ENCODE data around the gene NELFA. TPM values are rescaled to one million over a fixed set of nuclear protein-coding genes. Genes with fewer than 3 reads are reported as not detected.

The NELFA gene
- total RNA-seq, 2 experiments from 2014 or later = 32.2 to 35.6 TPM

DNA sequence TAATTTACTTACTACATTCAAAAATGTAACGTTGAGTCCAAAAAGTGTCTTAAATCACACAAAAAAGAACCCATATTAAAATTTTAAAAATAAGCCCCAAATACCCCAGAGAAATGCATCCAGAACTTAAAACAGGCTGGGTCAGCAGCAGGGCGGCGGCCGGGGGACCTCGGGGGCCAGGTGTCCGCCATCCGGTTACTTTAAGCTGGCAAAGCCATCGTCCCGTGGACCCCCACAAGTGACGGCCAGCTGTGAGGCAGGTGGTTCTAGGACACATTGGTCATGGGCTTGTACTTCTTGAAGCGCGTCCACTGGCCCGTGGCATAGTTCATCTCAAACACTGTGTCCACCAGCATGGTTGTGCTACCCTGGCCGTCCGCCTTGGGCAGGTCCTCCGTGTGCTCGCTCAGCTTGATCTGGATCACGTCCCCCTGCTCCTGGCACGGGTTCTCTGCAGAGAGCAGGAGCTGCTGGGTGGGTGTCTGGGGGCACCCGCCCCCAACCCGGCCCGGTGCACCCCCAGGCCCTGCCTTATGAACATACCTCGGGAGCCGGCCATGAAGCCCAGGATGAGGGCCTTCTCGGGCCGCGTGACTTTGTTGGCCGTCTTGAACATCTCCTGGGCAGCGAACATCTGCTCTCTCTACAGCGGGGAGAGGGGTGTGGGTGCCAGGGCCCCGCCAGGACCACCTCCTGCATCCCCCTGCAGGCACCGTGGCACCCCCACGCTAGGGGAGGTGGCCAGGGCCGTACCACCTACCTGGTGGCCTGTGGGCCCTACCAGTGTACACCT is 25.5 kb downstream of the NELFA start:
- ChIA-PET CTCF (no interaction called here), POLR2A (interaction anchor here (0.5 kb wide), 1 partner anchor 136 kb away, joined by 3 read pairs; no protein-coding TSS in a partner anchor)
- Mint-ChIP-seq H3K4me1 (ENCODE audit: low read depth) (no peaks in the 10 kb centered on the region), H3K36me3 (ENCODE audit: low read depth) (peaks cover 42% of the 10 kb centered on the region), H3K27ac (no peak overlapping the region), H3K27me3 (ENCODE audit: low read depth) (no peaks in the 10 kb centered on the region), H3K9me3 (ENCODE audit: insufficient read depth) (no peaks in the 10 kb centered on the region), H3K4me3 (no peak overlapping the region)
- ATAC-seq = no peak
- DNase-seq = no peak

DNA sequence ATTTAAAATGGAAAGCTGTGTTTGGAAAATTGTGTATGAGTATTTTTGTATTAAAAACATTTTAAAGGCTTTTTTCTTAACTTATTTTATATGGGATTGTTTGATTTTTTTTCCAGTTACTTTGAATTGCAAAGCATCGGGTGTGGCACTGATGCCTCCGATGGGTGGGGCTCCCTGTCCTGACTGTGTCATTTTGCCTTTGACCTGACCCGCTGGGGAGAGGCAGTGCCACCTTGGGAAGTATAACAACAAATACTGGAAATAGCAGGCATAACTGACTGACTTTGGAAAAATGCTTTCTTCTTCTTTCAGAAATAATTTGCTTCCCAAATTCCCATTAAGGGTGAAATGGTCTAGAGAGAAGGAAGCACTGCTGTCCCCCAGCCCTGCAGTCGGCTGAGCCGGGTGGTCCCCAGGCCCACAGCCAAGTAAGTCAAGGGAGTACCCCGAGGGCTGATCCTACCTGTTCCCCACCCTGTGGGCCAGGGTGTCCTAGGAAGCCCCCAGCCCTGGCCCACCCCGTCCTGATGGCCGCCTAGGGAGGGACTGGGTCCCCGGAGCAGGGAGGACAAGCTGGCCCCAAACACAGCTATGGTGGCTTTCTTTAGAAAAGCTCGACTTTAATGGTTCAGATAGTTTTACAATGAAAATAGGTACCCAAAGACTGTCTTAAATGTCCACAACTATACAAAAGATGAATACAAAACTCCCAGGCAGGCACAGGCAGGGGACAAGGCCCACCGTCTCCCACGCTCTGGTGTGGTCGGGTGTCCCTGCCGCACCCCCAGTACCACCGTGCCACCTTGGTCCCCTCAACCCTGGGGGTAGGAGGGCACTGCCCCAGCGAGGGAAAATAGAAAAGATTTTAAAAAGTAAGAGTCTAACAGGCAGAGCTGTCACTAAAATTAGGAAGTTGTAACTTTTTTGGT is 26.4 kb downstream of the NELFA start:
- ChIA-PET CTCF (no interaction called here), POLR2A (interaction anchor here (0.5 kb wide), 1 partner anchor 135 kb away, joined by 3 read pairs; no protein-coding TSS in a partner anchor)
- H3K9me3 Mint-ChIP-seq (ENCODE audit: insufficient read depth) = no peaks in the 10 kb centered on the region
- H3K27ac Mint-ChIP-seq = no peak overlapping the region
- no peaks in the 10 kb centered on the region for H3K4me1 Mint-ChIP-seq (ENCODE audit: low read depth)
- H3K4me3 Mint-ChIP-seq = no peak overlapping the region
- H3K27me3 Mint-ChIP-seq (ENCODE audit: low read depth) = no peaks in the 10 kb centered on the region
- peaks cover 47% of the 10 kb centered on the region for H3K36me3 Mint-ChIP-seq (ENCODE audit: low read depth)
- ATAC-seq (no peak), DNase-seq (no peak)

GRCh38 chr4:1981251-1982058 is 27.3 kb downstream of the NELFA start:
- Mint-ChIP-seq H3K27ac (peak overlapping the region; percentile 34), H3K4me1 (ENCODE audit: low read depth) (no peaks in the 10 kb centered on the region), H3K36me3 (ENCODE audit: low read depth) (peaks cover 50% of the 10 kb centered on the region), H3K9me3 (ENCODE audit: insufficient read depth) (no peaks in the 10 kb centered on the region), H3K27me3 (ENCODE audit: low read depth) (no peaks in the 10 kb centered on the region), H3K4me3 (no peak overlapping the region)
- DNase-seq (no peak), ATAC-seq (no peak)
- CTCF ChIA-PET = no interaction called here
- POLR2A ChIA-PET = no interaction called here

DNA sequence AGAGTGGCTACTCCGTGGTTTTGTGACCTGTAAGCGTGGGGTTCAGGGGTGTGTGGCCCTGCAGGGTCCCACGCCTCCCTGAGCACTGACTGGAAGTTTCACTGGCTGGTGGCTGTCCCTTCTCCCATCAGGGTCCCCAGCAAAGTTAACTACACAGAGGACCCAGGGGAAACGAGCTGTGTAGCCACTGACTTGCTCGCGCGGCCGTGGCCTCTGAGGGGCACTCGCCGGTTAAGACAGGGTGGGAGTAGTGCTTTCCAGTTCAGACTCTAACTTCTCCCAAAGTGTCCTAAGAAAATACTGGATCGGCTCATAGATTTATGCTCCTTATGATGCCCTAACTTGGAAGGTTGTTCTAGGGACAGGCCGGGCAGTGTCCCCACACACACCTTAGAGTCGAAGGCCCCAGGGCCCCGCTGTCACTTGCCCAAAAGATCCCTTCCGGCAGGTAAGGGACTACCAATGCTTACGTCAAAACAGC is 28.2 kb downstream of the NELFA start:
- ATAC-seq = no peak
- Mint-ChIP-seq H3K27me3 (ENCODE audit: low read depth) (no peaks in the 10 kb centered on the region), H3K27ac (no peak overlapping the region), H3K4me3 (no peak overlapping the region), H3K9me3 (ENCODE audit: insufficient read depth) (no peaks in the 10 kb centered on the region), H3K36me3 (ENCODE audit: low read depth) (peaks cover 57% of the 10 kb centered on the region), H3K4me1 (ENCODE audit: low read depth) (no peaks in the 10 kb centered on the region)
- CTCF ChIA-PET = no interaction called here
- POLR2A ChIA-PET = no interaction called here
- DNase-seq = no peak

- ChIA-PET CTCF (no interaction called here), POLR2A (interaction anchor here (0.7 kb wide), 1 partner anchor 316 kb away, joined by 3 read pairs; no protein-coding TSS in a partner anchor)
- ATAC-seq = no peak
- H3K4me3 Mint-ChIP-seq = no peak overlapping the region
- no peaks in the 10 kb centered on the region for H3K27me3 Mint-ChIP-seq (ENCODE audit: low read depth)
- H3K36me3 Mint-ChIP-seq (ENCODE audit: low read depth) = peaks cover 66% of the 10 kb centered on the region
- H3K27ac Mint-ChIP-seq = peak overlapping the region; percentile 71
- H3K9me3 Mint-ChIP-seq (ENCODE audit: insufficient read depth) = no peaks in the 10 kb centered on the region
- no peaks in the 10 kb centered on the region for H3K4me1 Mint-ChIP-seq (ENCODE audit: low read depth)
- DNase-seq = no peak
These were observed 29.1 kb downstream of the NELFA start for GRCh38 chr4:1979477-1980196.

- Mint-ChIP-seq H3K27ac (no peak overlapping the region), H3K9me3 (ENCODE audit: insufficient read depth) (no peaks in the 10 kb centered on the region), H3K36me3 (ENCODE audit: low read depth) (peaks cover 70% of the 10 kb centered on the region), H3K27me3 (ENCODE audit: low read depth) (no peaks in the 10 kb centered on the region), H3K4me3 (no peak overlapping the region), H3K4me1 (ENCODE audit: low read depth) (no peaks in the 10 kb centered on the region)
- CTCF ChIA-PET = no interaction called here
- DNase-seq (no peak), ATAC-seq (no peak)
- POLR2A ChIA-PET = no interaction called here
These were observed 29.9 kb downstream of the NELFA start for GRCh38 chr4:1978741-1979476.

- CTCF ChIA-PET = no interaction called here
- POLR2A ChIA-PET = no interaction called here
These were observed 30.5 kb downstream of the NELFA start for GRCh38 chr4:1978226-1978625.

GRCh38 chr4:1976416-1977352 is 32.1 kb downstream of the NELFA start:
- no peak for DNase-seq
- peaks cover 83% of the 10 kb centered on the region for H3K36me3 Mint-ChIP-seq (ENCODE audit: low read depth)
- H3K27ac Mint-ChIP-seq = no peak overlapping the region
- H3K4me1 Mint-ChIP-seq (ENCODE audit: low read depth) = no peaks in the 10 kb centered on the region
- ChIA-PET CTCF (no interaction called here), POLR2A (interaction anchor here (0.8 kb wide), 1 partner anchor 9 kb away, joined by 3 read pairs; no protein-coding TSS in a partner anchor)
- H3K27me3 Mint-ChIP-seq (ENCODE audit: low read depth) = no peaks in the 10 kb centered on the region
- no peaks in the 10 kb centered on the region for H3K9me3 Mint-ChIP-seq (ENCODE audit: insufficient read depth)
- H3K4me3 Mint-ChIP-seq = no peak overlapping the region
- no peak for ATAC-seq

More at GRCh38 chr4:1978226-1978625, 30.5 kb downstream of the NELFA start:
- ATAC-seq = no peak
- Mint-ChIP-seq H3K27ac (no peak overlapping the region), H3K4me1 (ENCODE audit: low read depth) (no peaks in the 10 kb centered on the region), H3K36me3 (ENCODE audit: low read depth) (peaks cover 77% of the 10 kb centered on the region), H3K4me3 (no peak overlapping the region), H3K9me3 (ENCODE audit: insufficient read depth) (no peaks in the 10 kb centered on the region), H3K27me3 (ENCODE audit: low read depth) (no peaks in the 10 kb centered on the region)
- no peak for DNase-seq

DNA sequence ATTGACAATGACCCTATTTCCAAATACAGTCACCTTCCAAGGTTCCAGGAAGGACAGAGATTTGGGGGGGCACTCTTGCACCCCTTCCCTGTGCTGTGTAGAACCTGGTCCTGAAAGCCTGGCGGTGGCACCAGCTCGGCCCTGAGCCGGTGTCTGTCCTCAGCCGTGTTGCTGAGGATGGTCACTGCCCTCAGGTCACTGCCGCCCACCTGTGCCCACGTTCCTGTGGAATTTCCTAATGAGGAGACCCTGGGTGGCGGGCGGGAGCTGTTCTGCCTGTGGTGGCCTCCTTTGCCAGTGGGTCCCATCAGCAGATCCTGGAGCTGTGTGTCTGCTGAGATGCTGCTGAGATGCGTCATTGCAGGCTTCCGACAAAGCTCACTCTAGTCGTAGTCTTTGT is 32.9 kb downstream of the NELFA start:
- ATAC-seq = no peak
- H3K36me3 Mint-ChIP-seq (ENCODE audit: low read depth) = peaks cover 82% of the 10 kb centered on the region
- POLR2A ChIA-PET = interaction anchor here (0.8 kb wide), 1 partner anchor 10 kb away, joined by 3 read pairs; no protein-coding TSS in a partner anchor

GRCh38 chr4:1975391-1975801 is 33.4 kb downstream of the NELFA start:
- DNase-seq (no peak), ATAC-seq (no peak)
- no peaks in the 10 kb centered on the region for H3K9me3 Mint-ChIP-seq (ENCODE audit: insufficient read depth)
- ChIA-PET POLR2A (no interaction called here), CTCF (no interaction called here)
- peaks cover 83% of the 10 kb centered on the region for H3K36me3 Mint-ChIP-seq (ENCODE audit: low read depth)
- H3K27ac Mint-ChIP-seq = peak overlapping the region; percentile 20
- H3K4me3 Mint-ChIP-seq = no peak overlapping the region
- no peaks in the 10 kb centered on the region for H3K4me1 Mint-ChIP-seq (ENCODE audit: low read depth)
- H3K27me3 Mint-ChIP-seq (ENCODE audit: low read depth) = no peaks in the 10 kb centered on the region

More for the DNA sequence above, 32.9 kb downstream of the NELFA start:
- Mint-ChIP-seq H3K4me3 (no peak overlapping the region), H3K27ac (no peak overlapping the region), H3K9me3 (ENCODE audit: insufficient read depth) (no peaks in the 10 kb centered on the region), H3K4me1 (ENCODE audit: low read depth) (no peaks in the 10 kb centered on the region), H3K27me3 (ENCODE audit: low read depth) (no peaks in the 10 kb centered on the region)
- CTCF ChIA-PET = no interaction called here
- no peak for DNase-seq

Measured in activated CD8-positive, alpha-beta T cell treated with anti-CD3 and anti-CD28 coated beads, Interleukin-2, amount 10 ng/mL, durations not matched to agents 7 days and 5 days (primary cell).